Measurements from ENCODE around the gene SLC39A9. TPM values are rescaled to one million over a fixed set of nuclear protein-coding genes. Genes with fewer than 3 reads are reported as not detected.

Gene SLC39A9
- total RNA-seq, 2 experiments from 2014 or later, result 86.5 to 91.7 TPM

- no peak overlapping the region for H3K27ac ChIP-seq (ENCODE audit: low read depth, low read length, poor library complexity, severe bottlenecking)
- CTCF ChIA-PET (ENCODE audit: unreplicated experiment), result no interaction called here
- no peak overlapping the region for H2AFZ ChIP-seq (ENCODE audit: low read length)
- no peaks in the 10 kb centered on the region for H3K9me3 ChIP-seq (ENCODE audit: low read length)
- no TSS peak for BruUV-seq (replicated peaks)
- DNase-seq (ENCODE audit: low spot score), result no peak
- no peaks in the 10 kb centered on the region for H3K4me1 ChIP-seq (ENCODE audit: insufficient read depth, low read length, poor library complexity, severe bottlenecking)
- 0 out of 2 replicates have a peak, but pooled peaks cover 7% of the 10 kb centered on the region for H3K36me3 ChIP-seq (ENCODE audit: insufficient read depth, low read length)
- H3K9me2 ChIP-seq (ENCODE audit: insufficient read depth, low read length), result no peaks in the 10 kb centered on the region
- no peak overlapping the region for H3K4me2 ChIP-seq (ENCODE audit: low read length)
- no peaks in the 10 kb centered on the region for H3K79me2 ChIP-seq (ENCODE audit: insufficient read depth, low read depth, low read length)
- TF ChIP-seq EZH2phosphoT487 (IDR thresholded peaks at IDR 0.05; ENCODE audit: borderline replicate concordance, low read depth, low read length), result no peak
- no peak for TF ChIP-seq CTCF (conservative IDR thresholded peaks at IDR 0.05; ENCODE audit: low read length)
- intact Hi-C loops (cut with micrococcal nuclease; ENCODE audit: unreplicated experiment), result no loop called here
- H3K4me3 ChIP-seq (ENCODE audit: low read depth, low read length, poor library complexity, severe bottlenecking), result no peak overlapping the region
- H4K20me1 ChIP-seq (ENCODE audit: insufficient read depth, low read length), result no peaks in the 10 kb centered on the region
- POLR2A ChIA-PET, result interaction anchor here (0.9 to 1.5 kb wide), 2 partner anchors 10 to 30 kb away, joined by 3 to 5 read pairs; partner anchors contain the start of genes ERH and SLC39A9
Observed at GRCh38 chr14:69368381-69368780, 30.1 kb upstream of the SLC39A9 start.

GRCh38 chr14:69370061-69370460 is 28.4 kb upstream of the SLC39A9 start:
- POLR2A ChIA-PET, result interaction anchor here (0.6 to 1.2 kb wide), 2 partner anchors 28 to 64 kb away, joined by 3 to 4 read pairs; partner anchors contain the start of genes ERH and SLC39A9
- no peak for TF ChIP-seq CTCF (conservative IDR thresholded peaks at IDR 0.05; ENCODE audit: low read length)
- TF ChIP-seq EZH2phosphoT487 (IDR thresholded peaks at IDR 0.05; ENCODE audit: borderline replicate concordance, low read depth, low read length), result no peak
- Histone ChIP-seq H3K9me3 (ENCODE audit: low read length) (no peaks in the 10 kb centered on the region), H2AFZ (ENCODE audit: low read length) (no peak overlapping the region), H3K79me2 (ENCODE audit: insufficient read depth, low read depth, low read length) (no peaks in the 10 kb centered on the region), H3K9me2 (ENCODE audit: insufficient read depth, low read length) (no peaks in the 10 kb centered on the region), H3K4me2 (ENCODE audit: low read length) (no peak overlapping the region), H4K20me1 (ENCODE audit: insufficient read depth, low read length) (no peaks in the 10 kb centered on the region), H3K27ac (ENCODE audit: low read depth, low read length, poor library complexity, severe bottlenecking) (no peak overlapping the region), H3K4me1 (ENCODE audit: insufficient read depth, low read length, poor library complexity, severe bottlenecking) (no peaks in the 10 kb centered on the region), H3K36me3 (ENCODE audit: insufficient read depth, low read length) (peaks cover 16% of the 10 kb centered on the region), H3K4me3 (ENCODE audit: low read depth, low read length, poor library complexity, severe bottlenecking) (no peak overlapping the region)
- no TSS peak for BruUV-seq (replicated peaks)
- CTCF ChIA-PET (ENCODE audit: unreplicated experiment), result no interaction called here
- intact Hi-C loops (cut with micrococcal nuclease; ENCODE audit: unreplicated experiment), result no loop called here
- DNase-seq (ENCODE audit: low spot score), result no peak

- no peak for DNase-seq (ENCODE audit: low spot score)
- H3K36me3 ChIP-seq (ENCODE audit: insufficient read depth, low read length), result peaks cover 37% of the 10 kb centered on the region
- no peak overlapping the region for H3K4me2 ChIP-seq (ENCODE audit: low read length)
- no TSS peak for BruUV-seq (replicated peaks)
- no peaks in the 10 kb centered on the region for H3K79me2 ChIP-seq (ENCODE audit: insufficient read depth, low read depth, low read length)
- H3K9me2 ChIP-seq (ENCODE audit: insufficient read depth, low read length), result no peaks in the 10 kb centered on the region
- intact Hi-C loops (cut with micrococcal nuclease; ENCODE audit: unreplicated experiment), result no loop called here
- TF ChIP-seq EZH2phosphoT487 (IDR thresholded peaks at IDR 0.05; ENCODE audit: borderline replicate concordance, low read depth, low read length) (no peak), CTCF (conservative IDR thresholded peaks at IDR 0.05; ENCODE audit: low read length) (no peak)
- peaks cover 11% of the 10 kb centered on the region; the same call in 1 of the 2 replicates for H3K9me3 ChIP-seq (ENCODE audit: low read length)
- no peak overlapping the region for H3K4me3 ChIP-seq (ENCODE audit: low read depth, low read length, poor library complexity, severe bottlenecking)
- H3K4me1 ChIP-seq (ENCODE audit: insufficient read depth, low read length, poor library complexity, severe bottlenecking), result no peaks in the 10 kb centered on the region
- H2AFZ ChIP-seq (ENCODE audit: low read length), result no peak overlapping the region
- ChIA-PET POLR2A (no interaction called here), CTCF (ENCODE audit: unreplicated experiment) (no interaction called here)
- H3K27ac ChIP-seq (ENCODE audit: low read depth, low read length, poor library complexity, severe bottlenecking), result no peak overlapping the region
- no peaks in the 10 kb centered on the region for H4K20me1 ChIP-seq (ENCODE audit: insufficient read depth, low read length)
Observed at GRCh38 chr14:69372146-69372545, 26.3 kb upstream of the SLC39A9 start.

Data from OCI-LY7 (cell line).